H1 (cell line): ENCODE results near the gene ELFN1. TPM values are rescaled to one million over a fixed set of nuclear protein-coding genes. Genes with fewer than 3 reads are reported as not detected.

ENCODE experiments used
- CTCF ChIP-seq, 3 experiments: IDR thresholded peaks; 1 replicate in 2 of 3; 2 replicates in 1 of 3; pipeline versions ENCODE4 v1.5.1 to v1.6.1; 2011; ENCODE audit warnings: low read length in 3 of 3, mild to moderate bottlenecking in 3 of 3, inconsistent platforms in 2 of 3, low read depth in 1 of 3, moderate library complexity in 1 of 3; ENCODE audit not compliant: insufficient read depth in 1 of 3; ENCODE audit errors: control extremely low read depth in 1 of 3
- KDM1A ChIP-seq: fragments of 200-600, 300-600 bp; sonication (generic); IDR thresholded peaks from 2 replicates; pipeline ENCODE4 v1.7.1; 2016; ENCODE audit warnings: mild to moderate bottlenecking, low read length, borderline replicate concordance
- SP4 ChIP-seq: IDR thresholded peaks from 2 replicates; pipeline ENCODE4 v1.6.1; 2012; ENCODE audit warnings: low read length, inconsistent platforms
- polyA plus RNA-seq, 7 experiments: library from polyadenylated mRNA; depleted of rRNA in 3 of 7; stranded (reverse) in 5 of 7; unstranded in 2 of 7; fragments of >200 nt in 5 of 7; fragments of 200-250 nt in 2 of 7; gene quantifications; 1 replicate in 5 of 7; 2 replicates in 1 of 7; 4 replicates in 1 of 7; pipeline versions ENCODE4 v1.2.1 to v1.2.3, GENCODE V29; 2011 to 2013; ENCODE audit warnings: missing spikeins in 2 of 7, mixed read lengths in 2 of 7
- total RNA-seq: library from RNA; stranded (reverse); fragmentation: NEBNext Ultra II Directional; extraction: Animal tissue kit (Norgen Biotek cat#: 25700); gene quantifications from 2 replicates; pipeline ENCODE4 v1.2.1, GENCODE V29; 2021

ELFN1 gene
- total and polyA plus RNA-seq, 2 of the 8 experiments (the other 6 are each of a cell fraction or from before 2014, with no cell fraction given): 2.0 to 4.5 TPM

GRCh38 chr7:1744296-1745017 lies 74.4 kb downstream of the ELFN1 start (continued):
- no peak for TF ChIP-seq CTCF (IDR thresholded peaks at IDR 0.05; ENCODE audit: control extremely low read depth in 1 of 3, insufficient read depth in 1 of 3, low read depth in 1 of 3, low read length in 3 of 3)
- no peak for TF ChIP-seq KDM1A
- no peak for TF ChIP-seq SP4
